ENCODE measurements around the gene FAM24B. TPM values are rescaled to one million over a fixed set of nuclear protein-coding genes. Genes with fewer than 3 reads are reported as not detected.

The FAM24B gene
- total and polyA plus RNA-seq, 2 donors = 3.8 to 7.1 TPM

DNA sequence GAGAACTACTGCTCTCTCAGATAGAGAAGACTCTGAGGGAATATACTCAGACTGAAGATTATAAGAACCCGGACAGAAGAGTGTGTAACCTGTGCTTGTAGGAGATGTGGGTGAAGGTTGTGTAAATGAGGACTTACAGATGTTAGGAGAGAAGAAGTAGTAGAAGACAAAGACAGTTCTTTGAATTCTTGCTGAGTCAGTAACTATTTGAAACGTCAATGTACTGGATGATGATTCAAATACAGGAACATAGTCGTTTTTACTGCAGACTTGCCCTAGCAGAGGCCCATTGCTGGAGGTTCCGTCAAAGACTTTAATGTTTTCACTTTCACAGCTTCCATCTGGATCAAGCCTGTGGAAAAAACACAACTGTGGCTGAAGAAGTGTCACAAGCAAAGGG lies 40.5 kb downstream of the FAM24B start:
- Histone ChIP-seq H3K27ac (ENCODE audit: low read depth in 1 of 2, low read length in 1 of 2) (no peak overlapping the region), H3K4me3 (ENCODE audit: low read length in 2 of 2) (no peak overlapping the region), H3K9me3 (ENCODE audit: control insufficient read depth in 2 of 2, insufficient read depth in 1 of 2, low read length in 1 of 2) (no peaks in the 10 kb centered on the region), H3K36me3 (ENCODE audit: control insufficient read depth in 2 of 2, insufficient read depth in 2 of 2, low read length in 1 of 2) (no peaks in the 10 kb centered on the region), H3K4me1 (ENCODE audit: control insufficient read depth in 2 of 2, insufficient read depth in 2 of 2, low read length in 2 of 2) (no peaks in the 10 kb centered on the region), H3K27me3 (ENCODE audit: control insufficient read depth in 2 of 2, insufficient read depth in 1 of 2, low read length in 1 of 2) (no peaks in the 10 kb centered on the region)
- WGBS = 90% methylated on average over 4 of the region's 4 CpGs
- no peak for DNase-seq (ENCODE audit: low read depth in 6 of 9, low spot score in 9 of 9)

- Histone ChIP-seq H3K27me3 (ENCODE audit: control insufficient read depth in 2 of 2, insufficient read depth in 1 of 2, low read length in 1 of 2) (no peaks in the 10 kb centered on the region), H3K4me1 (ENCODE audit: control insufficient read depth in 2 of 2, insufficient read depth in 2 of 2, low read length in 2 of 2) (no peaks in the 10 kb centered on the region), H3K4me3 (ENCODE audit: low read length in 2 of 2) (no peak overlapping the region), H3K36me3 (ENCODE audit: control insufficient read depth in 2 of 2, insufficient read depth in 2 of 2, low read length in 1 of 2) (peaks cover 3 to 4% of the 10 kb centered on the region in 2 donors), H3K27ac (ENCODE audit: low read depth in 1 of 2, low read length in 1 of 2) (no peak overlapping the region), H3K9me3 (ENCODE audit: control insufficient read depth in 2 of 2, insufficient read depth in 1 of 2, low read length in 1 of 2) (no peaks in the 10 kb centered on the region)
- 94% methylated on average over 2 of the region's 2 CpGs for WGBS
- DNase-seq (ENCODE audit: low read depth in 6 of 9, low spot score in 9 of 9) = no peak
Measured at GRCh38 chr10:122835908-122836307, 43.5 kb downstream of the FAM24B start.

GRCh38 chr10:122830965-122831353 lies 48.4 kb downstream of the FAM24B start:
- H3K9me3 ChIP-seq (ENCODE audit: control insufficient read depth in 2 of 2, insufficient read depth in 1 of 2, low read length in 1 of 2) = no peaks in the 10 kb centered on the region
- no peak overlapping the region for H3K4me3 ChIP-seq (ENCODE audit: low read length in 2 of 2)
- no peaks in the 10 kb centered on the region for H3K4me1 ChIP-seq (ENCODE audit: control insufficient read depth in 2 of 2, insufficient read depth in 2 of 2, low read length in 2 of 2)
- H3K27me3 ChIP-seq (ENCODE audit: control insufficient read depth in 2 of 2, insufficient read depth in 1 of 2, low read length in 1 of 2) = no peaks in the 10 kb centered on the region
- WGBS = 90% methylated on average over 1 of the region's 1 CpG
- no peak overlapping the region for H3K27ac ChIP-seq (ENCODE audit: low read depth in 1 of 2, low read length in 1 of 2)
- peaks cover 3 to 4% of the 10 kb centered on the region in 2 donors for H3K36me3 ChIP-seq (ENCODE audit: control insufficient read depth in 2 of 2, insufficient read depth in 2 of 2, low read length in 1 of 2)
- no peak for DNase-seq (ENCODE audit: low read depth in 6 of 9, low spot score in 9 of 9)

DNA sequence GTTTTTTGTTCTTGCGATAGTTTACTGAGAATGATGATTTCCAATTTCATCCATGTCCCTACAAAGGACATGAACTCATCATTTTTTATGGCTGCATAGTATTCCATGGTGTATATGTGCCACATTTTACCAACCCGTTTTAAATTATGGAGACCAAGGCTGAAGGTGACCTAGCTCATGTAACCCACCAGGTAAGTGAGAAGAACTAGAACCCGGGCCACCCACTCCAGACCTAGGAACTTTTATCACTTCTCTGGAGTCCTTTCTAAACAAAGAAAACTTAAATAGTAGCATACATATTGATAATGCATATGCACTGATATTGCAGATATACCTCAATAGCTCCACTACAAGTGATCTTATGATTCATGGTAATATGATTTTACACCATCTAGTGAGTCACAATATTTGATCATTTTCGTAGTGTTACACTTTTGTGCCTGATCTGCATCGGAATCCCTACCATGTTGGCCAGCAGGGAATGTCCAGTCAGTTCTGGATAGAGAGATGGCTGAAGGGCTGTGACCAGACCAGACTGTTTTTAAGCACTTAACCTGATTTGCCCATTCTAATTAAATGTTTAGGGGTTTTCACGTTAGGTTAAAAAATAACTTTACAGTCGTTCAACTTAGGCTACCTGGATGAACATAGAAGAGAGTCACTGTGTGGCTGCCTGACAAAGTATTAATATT lies 49.0 kb downstream of the FAM24B start:
- H3K4me1 ChIP-seq (ENCODE audit: control insufficient read depth in 2 of 2, insufficient read depth in 2 of 2, low read length in 2 of 2) = no peaks in the 10 kb centered on the region
- no peaks in the 10 kb centered on the region for H3K27me3 ChIP-seq (ENCODE audit: control insufficient read depth in 2 of 2, insufficient read depth in 1 of 2, low read length in 1 of 2)
- H3K36me3 ChIP-seq (ENCODE audit: control insufficient read depth in 2 of 2, insufficient read depth in 2 of 2, low read length in 1 of 2) = peaks cover 3 to 4% of the 10 kb centered on the region in 2 donors
- DNase-seq (ENCODE audit: low read depth in 6 of 9, low spot score in 9 of 9) = no peak
- H3K4me3 ChIP-seq (ENCODE audit: low read length in 2 of 2) = no peak overlapping the region
- WGBS = 95% methylated on average over 6 of the region's 7 CpGs
- no peak overlapping the region for H3K27ac ChIP-seq (ENCODE audit: low read depth in 1 of 2, low read length in 1 of 2)
- no peaks in the 10 kb centered on the region for H3K9me3 ChIP-seq (ENCODE audit: control insufficient read depth in 2 of 2, insufficient read depth in 1 of 2, low read length in 1 of 2)

GRCh38 chr10:122829454-122829853 lies 49.9 kb downstream of the FAM24B start:
- H3K27me3 ChIP-seq (ENCODE audit: control insufficient read depth in 2 of 2, insufficient read depth in 1 of 2, low read length in 1 of 2) = no peaks in the 10 kb centered on the region
- H3K27ac ChIP-seq (ENCODE audit: low read depth in 1 of 2, low read length in 1 of 2) = no peak overlapping the region
- 83% methylated on average over 8 of the region's 8 CpGs for whole genome bisulfite sequencing
- no peak for DNase-seq (ENCODE audit: low read depth in 6 of 9, low spot score in 9 of 9)
- H3K4me3 ChIP-seq (ENCODE audit: low read length in 2 of 2) = no peak overlapping the region
- no peaks in the 10 kb centered on the region for H3K4me1 ChIP-seq (ENCODE audit: control insufficient read depth in 2 of 2, insufficient read depth in 2 of 2, low read length in 2 of 2)
- no peaks in the 10 kb centered on the region for H3K9me3 ChIP-seq (ENCODE audit: control insufficient read depth in 2 of 2, insufficient read depth in 1 of 2, low read length in 1 of 2)
- H3K36me3 ChIP-seq (ENCODE audit: control insufficient read depth in 2 of 2, insufficient read depth in 2 of 2, low read length in 1 of 2) = peaks cover 3 to 4% of the 10 kb centered on the region in 2 donors

DNA sequence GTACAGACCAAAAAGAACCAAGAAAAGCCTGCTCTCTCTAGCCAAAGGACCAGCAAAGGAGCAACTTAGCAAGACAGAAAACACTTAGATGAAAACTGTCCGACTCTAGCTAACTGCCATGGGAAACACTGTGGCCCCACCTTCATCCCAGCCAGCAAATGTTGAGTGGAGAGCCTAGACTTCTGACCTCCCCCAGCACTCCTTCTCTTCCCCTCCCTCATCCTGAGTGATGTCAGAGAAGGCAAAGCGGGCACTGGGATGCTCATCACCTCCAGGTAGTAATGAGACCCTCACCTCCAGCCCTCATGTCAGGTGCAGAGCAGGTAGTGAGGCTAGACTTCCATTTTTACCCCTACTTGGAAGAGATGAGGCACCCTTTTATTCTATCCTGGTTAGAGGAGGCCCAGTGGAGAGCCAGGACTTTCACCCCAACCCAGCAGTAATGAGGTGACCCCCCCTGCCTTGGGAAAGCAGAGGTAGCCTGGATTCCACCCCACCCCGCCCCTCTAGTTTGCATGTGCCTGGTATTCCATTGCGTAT lies 50.6 kb downstream of the FAM24B start:
- Histone ChIP-seq H3K27me3 (ENCODE audit: control insufficient read depth in 2 of 2, insufficient read depth in 1 of 2, low read length in 1 of 2) (no peaks in the 10 kb centered on the region), H3K27ac (ENCODE audit: low read depth in 1 of 2, low read length in 1 of 2) (no peak overlapping the region), H3K36me3 (ENCODE audit: control insufficient read depth in 2 of 2, insufficient read depth in 2 of 2, low read length in 1 of 2) (peaks cover 3 to 4% of the 10 kb centered on the region in 2 donors), H3K4me3 (ENCODE audit: low read length in 2 of 2) (no peak overlapping the region), H3K4me1 (ENCODE audit: control insufficient read depth in 2 of 2, insufficient read depth in 2 of 2, low read length in 2 of 2) (no peaks in the 10 kb centered on the region), H3K9me3 (ENCODE audit: control insufficient read depth in 2 of 2, insufficient read depth in 1 of 2, low read length in 1 of 2) (no peaks in the 10 kb centered on the region)
- 93% methylated on average over 4 of the region's 4 CpGs for WGBS
- no peak for DNase-seq (ENCODE audit: low read depth in 6 of 9, low spot score in 9 of 9)

GRCh38 chr10:122827302-122827701 lies 52.1 kb downstream of the FAM24B start:
- Histone ChIP-seq H3K9me3 (ENCODE audit: control insufficient read depth in 2 of 2, insufficient read depth in 1 of 2, low read length in 1 of 2) (no peaks in the 10 kb centered on the region), H3K4me3 (ENCODE audit: low read length in 2 of 2) (no peak overlapping the region), H3K4me1 (ENCODE audit: control insufficient read depth in 2 of 2, insufficient read depth in 2 of 2, low read length in 2 of 2) (no peaks in the 10 kb centered on the region), H3K36me3 (ENCODE audit: control insufficient read depth in 2 of 2, insufficient read depth in 2 of 2, low read length in 1 of 2) (peaks cover 3 to 4% of the 10 kb centered on the region in 2 donors), H3K27me3 (ENCODE audit: control insufficient read depth in 2 of 2, insufficient read depth in 1 of 2, low read length in 1 of 2) (no peaks in the 10 kb centered on the region), H3K27ac (ENCODE audit: low read depth in 1 of 2, low read length in 1 of 2) (no peak overlapping the region)
- DNase-seq (ENCODE audit: low read depth in 6 of 9, low spot score in 9 of 9) = no peak
- WGBS = 95% methylated on average over 3 of the region's 3 CpGs

DNA sequence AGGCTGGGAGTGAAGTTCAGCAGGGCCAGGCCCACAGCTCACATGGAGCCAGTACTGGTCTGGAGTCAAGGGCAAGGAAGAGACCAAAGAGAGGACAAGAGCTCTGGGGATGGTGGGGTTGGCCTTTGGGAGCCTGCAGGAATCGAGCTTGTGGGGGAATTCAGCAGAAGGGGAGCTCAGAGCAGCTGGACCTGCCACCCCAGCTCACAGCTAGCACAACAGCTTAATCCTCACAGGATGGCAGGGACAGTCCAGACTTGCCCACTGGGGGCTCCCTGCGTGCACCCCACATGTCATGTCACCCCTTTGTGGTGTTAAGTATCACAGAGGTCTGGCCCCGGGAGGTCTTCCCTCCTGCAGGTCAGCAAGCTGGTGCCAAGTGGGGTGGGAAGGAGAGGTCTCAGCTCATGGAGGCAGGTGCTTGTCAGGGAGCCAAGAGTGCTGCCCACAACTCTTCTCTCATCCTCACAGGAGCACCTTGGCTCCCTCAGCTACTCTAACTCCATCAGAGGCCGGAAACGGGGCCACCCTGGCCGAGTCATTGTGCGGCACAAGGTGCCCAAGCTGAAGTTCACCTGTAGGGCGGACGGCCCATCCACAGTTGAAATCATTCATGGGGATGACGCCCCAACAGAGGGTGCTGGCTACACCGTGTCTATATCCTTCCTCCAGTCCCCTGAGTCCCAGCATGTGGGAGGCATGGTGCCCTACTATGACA lies 56.2 kb downstream of the FAM24B start:
- Histone ChIP-seq H3K4me3 (ENCODE audit: low read length in 2 of 2) (no peak overlapping the region), H3K4me1 (ENCODE audit: control insufficient read depth in 2 of 2, insufficient read depth in 2 of 2, low read length in 2 of 2) (no peaks in the 10 kb centered on the region), H3K27ac (ENCODE audit: low read depth in 1 of 2, low read length in 1 of 2) (no peak overlapping the region), H3K27me3 (ENCODE audit: control insufficient read depth in 2 of 2, insufficient read depth in 1 of 2, low read length in 1 of 2) (peaks cover 4 to 16% of the 10 kb centered on the region in 2 donors), H3K36me3 (ENCODE audit: control insufficient read depth in 2 of 2, insufficient read depth in 2 of 2, low read length in 1 of 2) (no peaks in the 10 kb centered on the region), H3K9me3 (ENCODE audit: control insufficient read depth in 2 of 2, insufficient read depth in 1 of 2, low read length in 1 of 2) (no peaks in the 10 kb centered on the region)
- no peak for DNase-seq (ENCODE audit: low read depth in 6 of 9, low spot score in 9 of 9)
- WGBS = 90% methylated on average over 11 of the region's 11 CpGs

GRCh38 chr10:122821808-122822207 lies 57.6 kb downstream of the FAM24B start:
- H3K27me3 ChIP-seq (ENCODE audit: control insufficient read depth in 2 of 2, insufficient read depth in 1 of 2, low read length in 1 of 2) = peaks cover 7 to 17% of the 10 kb centered on the region in 2 donors

More at GRCh38 chr10:122821808-122822207, 57.6 kb downstream of the FAM24B start:
- no peak for DNase-seq (ENCODE audit: low read depth in 6 of 9, low spot score in 9 of 9)
- Histone ChIP-seq H3K36me3 (ENCODE audit: control insufficient read depth in 2 of 2, insufficient read depth in 2 of 2, low read length in 1 of 2) (no peaks in the 10 kb centered on the region), H3K27ac (ENCODE audit: low read depth in 1 of 2, low read length in 1 of 2) (no peak overlapping the region), H3K4me1 (ENCODE audit: control insufficient read depth in 2 of 2, insufficient read depth in 2 of 2, low read length in 2 of 2) (no peaks in the 10 kb centered on the region), H3K4me3 (ENCODE audit: low read length in 2 of 2) (no peak overlapping the region), H3K9me3 (ENCODE audit: control insufficient read depth in 2 of 2, insufficient read depth in 1 of 2, low read length in 1 of 2) (no peaks in the 10 kb centered on the region)
- 83% methylated on average over 3 of the region's 3 CpGs for WGBS

Data from thymus (tissue), 11 donors.